NOMO-1 treated with DMSO at 0.1 percent for 48 hours (cell line): ENCODE data around the gene GUCY1A2.

ENCODE experiments used
- DNase-seq: peaks from one replicate; lab custom pipeline; 2025; ENCODE audit not compliant: unreplicated experiment; lab: John Stamatoyannopoulos, UW

The GUCY1A2 gene

GRCh38 chr11:106681435-106681834 lies 336.8 kb downstream of the GUCY1A2 start:
- no peak for DNase-seq

GRCh38 chr11:106679581-106679980 lies 338.7 kb downstream of the GUCY1A2 start:
- DNase-seq, result no peak

GRCh38 chr11:106679181-106679580 lies 339.1 kb downstream of the GUCY1A2 start:
- no peak for DNase-seq

- no peak for DNase-seq
Observed at GRCh38 chr11:106670069-106670468, 348.2 kb downstream of the GUCY1A2 start.

- no peak for DNase-seq
Observed at GRCh38 chr11:106668147-106668546, 350.1 kb downstream of the GUCY1A2 start.

GRCh38 chr11:106656646-106657045 lies 361.6 kb downstream of the GUCY1A2 start:
- DNase-seq, result no peak

GRCh38 chr11:106644824-106645223 lies 373.5 kb downstream of the GUCY1A2 start:
- no peak for DNase-seq

- DNase-seq, result no peak
Observed at GRCh38 chr11:106642331-106642730, 375.9 kb downstream of the GUCY1A2 start.

GRCh38 chr11:106632283-106632682 lies 386.0 kb downstream of the GUCY1A2 start:
- DNase-seq, result no peak

- no peak for DNase-seq
Observed at GRCh38 chr11:106627694-106628093, 390.6 kb downstream of the GUCY1A2 start.

GRCh38 chr11:106625566-106625965 lies 392.7 kb downstream of the GUCY1A2 start:
- no peak for DNase-seq

GRCh38 chr11:106624377-106624776 lies 393.9 kb downstream of the GUCY1A2 start:
- DNase-seq, result no peak
